ENCODE measurements around the gene ATF6.

DNA sequence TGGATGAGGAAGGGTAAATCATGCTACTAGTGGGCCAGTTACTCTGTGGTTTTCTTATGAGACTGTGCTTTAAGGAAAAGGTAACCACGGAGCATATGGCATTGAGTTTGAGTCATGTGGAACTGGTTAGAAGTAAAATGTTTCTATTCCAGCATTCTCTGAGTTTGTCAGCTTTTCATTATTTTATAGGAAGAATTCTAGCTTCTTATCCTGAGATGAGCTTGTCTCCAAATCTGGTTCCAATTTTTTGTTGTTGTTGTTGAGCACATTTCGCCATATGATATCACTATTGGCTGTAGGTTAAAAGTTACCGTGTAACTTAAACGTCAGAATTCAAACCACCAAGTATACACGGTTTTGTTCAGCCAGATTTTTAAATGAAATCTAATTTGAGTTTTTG lies 69.9 kb downstream of the ATF6 start:
- TF ChIP-seq, protein P1, sequence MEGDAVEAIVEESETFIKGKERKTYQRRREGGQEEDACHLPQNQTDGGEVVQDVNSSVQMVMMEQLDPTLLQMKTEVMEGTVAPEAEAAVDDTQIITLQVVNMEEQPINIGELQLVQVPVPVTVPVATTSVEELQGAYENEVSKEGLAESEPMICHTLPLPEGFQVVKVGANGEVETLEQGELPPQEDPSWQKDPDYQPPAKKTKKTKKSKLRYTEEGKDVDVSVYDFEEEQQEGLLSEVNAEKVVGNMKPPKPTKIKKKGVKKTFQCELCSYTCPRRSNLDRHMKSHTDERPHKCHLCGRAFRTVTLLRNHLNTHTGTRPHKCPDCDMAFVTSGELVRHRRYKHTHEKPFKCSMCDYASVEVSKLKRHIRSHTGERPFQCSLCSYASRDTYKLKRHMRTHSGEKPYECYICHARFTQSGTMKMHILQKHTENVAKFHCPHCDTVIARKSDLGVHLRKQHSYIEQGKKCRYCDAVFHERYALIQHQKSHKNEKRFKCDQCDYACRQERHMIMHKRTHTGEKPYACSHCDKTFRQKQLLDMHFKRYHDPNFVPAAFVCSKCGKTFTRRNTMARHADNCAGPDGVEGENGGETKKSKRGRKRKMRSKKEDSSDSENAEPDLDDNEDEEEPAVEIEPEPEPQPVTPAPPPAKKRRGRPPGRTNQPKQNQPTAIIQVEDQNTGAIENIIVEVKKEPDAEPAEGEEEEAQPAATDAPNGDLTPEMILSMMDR (IDR thresholded peaks at IDR 0.05) = no peak
- TF ChIP-seq POLR2A (IDR thresholded peaks at IDR 0.05) = no peak
